ENCODE results near the gene ZNF768. TPM values are rescaled to one million over a fixed set of nuclear protein-coding genes. Genes with fewer than 3 reads are reported as not detected.
A peak's percentile ranks its signal among the peaks of the same experiment; 100 is the strongest.

ZNF768 gene
- total and polyA plus RNA-seq, 2 of the 13 experiments (the other 11 are each of a cell fraction or from before 2014, with no cell fraction given), result 26.7 to 34.4 TPM

DNA sequence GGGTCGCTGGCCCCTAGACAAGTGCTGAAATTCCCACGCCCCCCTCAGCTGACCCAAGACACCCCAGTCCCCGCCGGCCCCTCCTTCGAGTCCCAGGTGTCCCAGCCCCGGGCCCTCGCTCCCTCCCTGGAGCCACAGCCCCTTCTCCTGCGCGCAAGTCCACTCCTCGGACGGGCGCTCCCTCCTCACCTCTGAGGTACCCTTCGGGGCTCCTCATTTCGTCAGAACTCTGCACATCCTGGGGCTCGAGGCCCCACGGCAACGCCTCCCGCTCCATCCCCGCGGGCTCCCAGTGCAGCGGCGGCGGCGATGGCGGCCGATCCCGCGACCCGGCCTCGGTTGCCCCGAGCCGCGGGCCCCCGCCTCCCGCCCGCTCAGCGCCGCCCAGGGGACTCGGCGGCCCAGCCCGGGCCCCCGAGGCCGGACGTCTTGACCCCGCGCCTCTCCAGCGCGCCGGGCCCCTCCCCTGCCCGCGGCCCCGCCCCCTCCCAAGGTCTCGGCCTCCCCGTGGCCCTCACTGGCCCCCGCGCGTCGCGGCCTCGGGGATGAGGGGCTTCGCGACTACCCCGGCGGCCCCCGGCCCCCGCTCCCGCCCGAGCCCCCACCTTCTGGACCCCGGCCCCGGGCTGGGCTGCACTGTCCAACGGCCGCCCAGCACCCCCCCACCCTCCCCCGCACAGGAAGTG lies at the start of gene ZNF768 (continued):
- TF ChIP-seq EHMT2 (IDR thresholded peaks at IDR 0.05; ENCODE audit: borderline replicate concordance, low read depth, low read length) (no peak), ZNF788 (CRISPR knock-in tag; IDR thresholded peaks at IDR 0.05; ENCODE audit: borderline replicate concordance) (no peak), KLF12 (CRISPR knock-in tag; IDR thresholded peaks at IDR 0.05; ENCODE audit: borderline replicate concordance) (no peak), KLF15 (CRISPR knock-in tag; IDR thresholded peaks at IDR 0.05; ENCODE audit: borderline replicate concordance) (no peak), SKI (IDR thresholded peaks at IDR 0.05; ENCODE audit: partially characterized antibody) (no peak), SNAI1 (CRISPR knock-in tag; IDR thresholded peaks at IDR 0.05; ENCODE audit: borderline replicate concordance) (no peak; the same call in 1 of the 2 replicates), ZBTB25 (CRISPR knock-in tag; IDR thresholded peaks at IDR 0.05) (no peak), SAFB2 (CRISPR knock-in tag; IDR thresholded peaks at IDR 0.05; ENCODE audit: borderline replicate concordance, low read depth) (0 out of 2 replicates have a peak, but pooled peaks have one; percentile 22), SMYD3 (CRISPR knock-in tag; IDR thresholded peaks at IDR 0.05) (no peak), CBX5 (CRISPR knock-in tag; IDR thresholded peaks at IDR 0.05; ENCODE audit: borderline replicate concordance) (no peak), ZNF766 (CRISPR knock-in tag; IDR thresholded peaks at IDR 0.05; ENCODE audit: borderline replicate concordance) (no peak), GABPA (IDR thresholded peaks at IDR 0.05; ENCODE audit: low read depth, low read length) (no peak), GABPA (CRISPR knock-in tag; IDR thresholded peaks at IDR 0.05; ENCODE audit: low read depth) (no peak), IRF2 (CRISPR knock-in tag; IDR thresholded peaks at IDR 0.05) (no peak), TP53 (CRISPR knock-in tag; conservative IDR thresholded peaks at IDR 0.05) (no peak), REXO4 (CRISPR knock-in tag; IDR thresholded peaks at IDR 0.05; ENCODE audit: borderline replicate concordance) (no peak), ZNF749 (CRISPR knock-in tag; IDR thresholded peaks at IDR 0.05; ENCODE audit: borderline replicate concordance) (no peak), TEF (CRISPR knock-in tag; IDR thresholded peaks at IDR 0.05) (no peak), ZNF235 (CRISPR knock-in tag; IDR thresholded peaks at IDR 0.05; ENCODE audit: borderline replicate concordance) (no peak; the same call in 1 of the 2 replicates), SNRNP70 (IDR thresholded peaks at IDR 0.05; ENCODE audit: low read depth, low read length) (no peak), SRY (CRISPR knock-in tag; IDR thresholded peaks at IDR 0.05) (peak; percentile 45), XRCC5 (optimal IDR thresholded peaks at IDR 0.05; ENCODE audit: low read length) (no peak), CREB1 (IDR thresholded peaks at IDR 0.05) (no peak), CREB1 (CRISPR knock-in tag; IDR thresholded peaks at IDR 0.05) (no peak), CHD2 (IDR thresholded peaks at IDR 0.05; ENCODE audit: low read depth, low read length) (no peak)
- TF ChIP-seq, protein P1, sequence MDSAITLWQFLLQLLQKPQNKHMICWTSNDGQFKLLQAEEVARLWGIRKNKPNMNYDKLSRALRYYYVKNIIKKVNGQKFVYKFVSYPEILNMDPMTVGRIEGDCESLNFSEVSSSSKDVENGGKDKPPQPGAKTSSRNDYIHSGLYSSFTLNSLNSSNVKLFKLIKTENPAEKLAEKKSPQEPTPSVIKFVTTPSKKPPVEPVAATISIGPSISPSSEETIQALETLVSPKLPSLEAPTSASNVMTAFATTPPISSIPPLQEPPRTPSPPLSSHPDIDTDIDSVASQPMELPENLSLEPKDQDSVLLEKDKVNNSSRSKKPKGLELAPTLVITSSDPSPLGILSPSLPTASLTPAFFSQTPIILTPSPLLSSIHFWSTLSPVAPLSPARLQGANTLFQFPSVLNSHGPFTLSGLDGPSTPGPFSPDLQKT (CRISPR knock-in tag; IDR thresholded peaks at IDR 0.05; ENCODE audit: borderline replicate concordance), result no peak
- TF ChIP-seq, protein P2, sequence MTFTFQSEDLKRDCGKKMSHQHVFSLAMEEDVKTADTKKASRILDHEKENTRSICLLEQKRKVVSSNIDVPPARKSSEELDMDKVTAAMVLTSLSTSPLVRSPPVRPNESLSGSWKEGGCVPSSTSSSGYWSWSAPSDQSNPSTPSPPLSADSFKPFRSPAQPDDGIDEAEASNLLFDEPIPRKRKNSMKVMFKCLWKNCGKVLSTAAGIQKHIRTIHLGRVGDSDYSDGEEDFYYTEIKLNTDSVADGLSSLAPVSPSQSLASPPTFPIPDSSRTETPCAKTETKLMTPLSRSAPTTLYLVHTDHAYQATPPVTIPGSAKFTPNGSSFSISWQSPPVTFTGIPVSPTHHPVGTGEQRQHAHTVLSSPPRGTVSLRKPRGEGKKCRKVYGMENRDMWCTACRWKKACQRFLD (CRISPR knock-in tag; IDR thresholded peaks at IDR 0.05; ENCODE audit: borderline replicate concordance), result no peak

Measured in HepG2 (cell line).